Measurements from ENCODE around the gene EPC1. TPM values are rescaled to one million over a fixed set of nuclear protein-coding genes. Genes with fewer than 3 reads are reported as not detected.

EPC1 gene
- total RNA-seq, 1 experiment from 2014 or later, result 30.0 TPM

GRCh38 chr10:32246685-32247084 is 100.3 kb downstream of the EPC1 start:
- H3K27me3 Mint-ChIP-seq (ENCODE audit: unreplicated experiment), result no peaks in the 10 kb centered on the region
- CTCF ChIA-PET, result interaction anchor here (1.2 kb wide), 1 partner anchor 16 kb away, joined by 3 read pairs; no protein-coding TSS in a partner anchor
- no peaks in the 10 kb centered on the region for H3K36me3 Mint-ChIP-seq (ENCODE audit: insufficient read depth, unreplicated experiment)
- no TSS peak for BruUV-seq (replicated peaks)
- H3K4me3 Mint-ChIP-seq (ENCODE audit: low read depth, unreplicated experiment), result no peak overlapping the region
- H3K9me3 Mint-ChIP-seq (ENCODE audit: low read depth, unreplicated experiment), result no peaks in the 10 kb centered on the region
- H3K4me1 Mint-ChIP-seq (ENCODE audit: low read depth, unreplicated experiment), result peaks cover 7% of the 10 kb centered on the region
- intact Hi-C loops (cut with micrococcal nuclease; ENCODE audit: unreplicated experiment), result no loop called here
- TF ChIP-seq, protein P1, sequence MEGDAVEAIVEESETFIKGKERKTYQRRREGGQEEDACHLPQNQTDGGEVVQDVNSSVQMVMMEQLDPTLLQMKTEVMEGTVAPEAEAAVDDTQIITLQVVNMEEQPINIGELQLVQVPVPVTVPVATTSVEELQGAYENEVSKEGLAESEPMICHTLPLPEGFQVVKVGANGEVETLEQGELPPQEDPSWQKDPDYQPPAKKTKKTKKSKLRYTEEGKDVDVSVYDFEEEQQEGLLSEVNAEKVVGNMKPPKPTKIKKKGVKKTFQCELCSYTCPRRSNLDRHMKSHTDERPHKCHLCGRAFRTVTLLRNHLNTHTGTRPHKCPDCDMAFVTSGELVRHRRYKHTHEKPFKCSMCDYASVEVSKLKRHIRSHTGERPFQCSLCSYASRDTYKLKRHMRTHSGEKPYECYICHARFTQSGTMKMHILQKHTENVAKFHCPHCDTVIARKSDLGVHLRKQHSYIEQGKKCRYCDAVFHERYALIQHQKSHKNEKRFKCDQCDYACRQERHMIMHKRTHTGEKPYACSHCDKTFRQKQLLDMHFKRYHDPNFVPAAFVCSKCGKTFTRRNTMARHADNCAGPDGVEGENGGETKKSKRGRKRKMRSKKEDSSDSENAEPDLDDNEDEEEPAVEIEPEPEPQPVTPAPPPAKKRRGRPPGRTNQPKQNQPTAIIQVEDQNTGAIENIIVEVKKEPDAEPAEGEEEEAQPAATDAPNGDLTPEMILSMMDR (IDR thresholded peaks at IDR 0.05; ENCODE audit: unreplicated experiment), result no peak
- DNase-seq, result no peak
- H3K27ac Mint-ChIP-seq (ENCODE audit: unreplicated experiment), result no peak overlapping the region

DNA sequence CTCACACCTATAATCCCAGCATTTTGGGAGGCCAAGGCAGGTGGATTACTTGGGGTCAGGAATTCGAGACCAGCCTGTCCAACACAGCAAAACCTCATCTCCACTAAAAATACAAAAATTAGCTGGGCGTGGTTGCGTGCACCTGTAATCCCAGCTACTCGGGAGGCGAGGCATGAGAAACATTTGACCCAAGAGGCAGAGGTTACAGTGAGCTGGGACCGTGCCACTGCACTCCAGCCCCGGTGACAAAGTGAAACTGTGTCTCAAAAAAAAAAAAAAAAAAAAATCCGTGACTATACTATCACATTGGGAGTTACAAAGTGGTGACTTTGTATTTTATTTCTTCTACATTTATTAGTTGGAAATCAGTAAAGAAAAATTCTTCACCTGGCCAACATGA is 101.2 kb downstream of the EPC1 start:
- TF ChIP-seq, protein P1 (IDR thresholded peaks at IDR 0.05; ENCODE audit: unreplicated experiment), result no peak
- H3K27me3 Mint-ChIP-seq (ENCODE audit: unreplicated experiment), result no peaks in the 10 kb centered on the region
- DNase-seq, result no peak
- peaks cover 9% of the 10 kb centered on the region for H3K4me1 Mint-ChIP-seq (ENCODE audit: low read depth, unreplicated experiment)
- H3K9me3 Mint-ChIP-seq (ENCODE audit: low read depth, unreplicated experiment), result no peaks in the 10 kb centered on the region
- intact Hi-C loops (cut with micrococcal nuclease; ENCODE audit: unreplicated experiment), result no loop called here
- no peak overlapping the region for H3K4me3 Mint-ChIP-seq (ENCODE audit: low read depth, unreplicated experiment)
- no peaks in the 10 kb centered on the region for H3K36me3 Mint-ChIP-seq (ENCODE audit: insufficient read depth, unreplicated experiment)
- no TSS peak for BruUV-seq (replicated peaks)
- CTCF ChIA-PET, result interaction anchor here (0.7 to 1.2 kb wide), 2 partner anchors 15 to 737 kb away, joined by 3 to 4 read pairs; no protein-coding TSS in a partner anchor
- H3K27ac Mint-ChIP-seq (ENCODE audit: unreplicated experiment), result no peak overlapping the region

DNA sequence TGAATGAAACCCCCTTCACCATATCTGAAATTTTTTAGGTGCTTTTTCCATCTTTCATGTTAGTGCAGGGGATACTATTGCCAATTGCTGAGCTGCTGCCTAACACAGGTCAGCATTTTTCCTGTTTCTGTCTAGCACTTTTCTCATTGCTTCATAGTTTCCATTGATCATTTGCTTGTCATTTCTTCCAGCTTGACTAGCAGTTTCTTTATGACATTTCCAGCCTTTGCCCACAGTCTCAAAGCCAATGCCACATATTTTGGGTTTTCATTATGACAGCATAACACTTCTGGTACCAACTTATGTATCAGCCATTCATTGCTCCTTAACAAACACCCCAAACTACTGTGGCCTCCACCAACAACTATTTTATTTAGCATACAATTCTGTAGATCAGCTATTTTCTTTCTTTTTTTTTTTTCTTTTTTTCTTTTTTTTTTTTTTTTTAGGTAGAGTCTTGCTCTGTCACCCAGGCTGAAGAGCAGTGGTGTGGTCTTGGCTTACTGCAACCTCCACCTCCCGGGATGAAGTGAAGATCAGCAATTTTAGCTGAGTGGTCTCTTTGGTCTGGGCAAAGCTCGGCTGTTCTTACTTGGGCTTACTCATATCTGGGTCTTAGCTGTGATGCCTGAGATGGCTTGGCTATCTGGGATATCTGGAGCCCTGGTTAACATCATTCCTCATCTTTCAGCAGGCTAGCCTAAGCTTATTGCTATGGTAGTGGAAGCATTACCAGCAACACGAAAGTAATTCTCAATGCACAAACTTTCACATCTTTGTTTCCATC is 102.3 kb downstream of the EPC1 start:
- CTCF ChIA-PET, result no interaction called here
- TF ChIP-seq, protein P1 (IDR thresholded peaks at IDR 0.05; ENCODE audit: unreplicated experiment), result no peak
- no peak overlapping the region for H3K4me3 Mint-ChIP-seq (ENCODE audit: low read depth, unreplicated experiment)
- DNase-seq, result no peak
- intact Hi-C loops (cut with micrococcal nuclease; ENCODE audit: unreplicated experiment), result no loop called here
- no TSS peak for BruUV-seq (replicated peaks)
- peaks cover 17% of the 10 kb centered on the region for H3K4me1 Mint-ChIP-seq (ENCODE audit: low read depth, unreplicated experiment)
- H3K27me3 Mint-ChIP-seq (ENCODE audit: unreplicated experiment), result no peaks in the 10 kb centered on the region
- H3K27ac Mint-ChIP-seq (ENCODE audit: unreplicated experiment), result no peak overlapping the region
- no peaks in the 10 kb centered on the region for H3K36me3 Mint-ChIP-seq (ENCODE audit: insufficient read depth, unreplicated experiment)
- H3K9me3 Mint-ChIP-seq (ENCODE audit: low read depth, unreplicated experiment), result no peaks in the 10 kb centered on the region

GRCh38 chr10:32244011-32244410 is 102.9 kb downstream of the EPC1 start:
- H3K4me3 Mint-ChIP-seq (ENCODE audit: low read depth, unreplicated experiment), result no peak overlapping the region
- no peak for DNase-seq
- intact Hi-C loops (cut with micrococcal nuclease; ENCODE audit: unreplicated experiment), result no loop called here
- peaks cover 17% of the 10 kb centered on the region for H3K4me1 Mint-ChIP-seq (ENCODE audit: low read depth, unreplicated experiment)
- H3K36me3 Mint-ChIP-seq (ENCODE audit: insufficient read depth, unreplicated experiment), result no peaks in the 10 kb centered on the region
- CTCF ChIA-PET, result no interaction called here
- H3K27me3 Mint-ChIP-seq (ENCODE audit: unreplicated experiment), result no peaks in the 10 kb centered on the region
- H3K27ac Mint-ChIP-seq (ENCODE audit: unreplicated experiment), result no peak overlapping the region
- TF ChIP-seq, protein P1 (IDR thresholded peaks at IDR 0.05; ENCODE audit: unreplicated experiment), result no peak
- H3K9me3 Mint-ChIP-seq (ENCODE audit: low read depth, unreplicated experiment), result no peaks in the 10 kb centered on the region
- BruUV-seq (replicated peaks), result no TSS peak

Data from Calu3 (cell line).